ENCODE results near the gene NCL. TPM values are rescaled to one million over a fixed set of nuclear protein-coding genes. Genes with fewer than 3 reads are reported as not detected.
A peak's percentile ranks its signal among the peaks of the same experiment; 100 is the strongest.

The NCL gene, protein sequence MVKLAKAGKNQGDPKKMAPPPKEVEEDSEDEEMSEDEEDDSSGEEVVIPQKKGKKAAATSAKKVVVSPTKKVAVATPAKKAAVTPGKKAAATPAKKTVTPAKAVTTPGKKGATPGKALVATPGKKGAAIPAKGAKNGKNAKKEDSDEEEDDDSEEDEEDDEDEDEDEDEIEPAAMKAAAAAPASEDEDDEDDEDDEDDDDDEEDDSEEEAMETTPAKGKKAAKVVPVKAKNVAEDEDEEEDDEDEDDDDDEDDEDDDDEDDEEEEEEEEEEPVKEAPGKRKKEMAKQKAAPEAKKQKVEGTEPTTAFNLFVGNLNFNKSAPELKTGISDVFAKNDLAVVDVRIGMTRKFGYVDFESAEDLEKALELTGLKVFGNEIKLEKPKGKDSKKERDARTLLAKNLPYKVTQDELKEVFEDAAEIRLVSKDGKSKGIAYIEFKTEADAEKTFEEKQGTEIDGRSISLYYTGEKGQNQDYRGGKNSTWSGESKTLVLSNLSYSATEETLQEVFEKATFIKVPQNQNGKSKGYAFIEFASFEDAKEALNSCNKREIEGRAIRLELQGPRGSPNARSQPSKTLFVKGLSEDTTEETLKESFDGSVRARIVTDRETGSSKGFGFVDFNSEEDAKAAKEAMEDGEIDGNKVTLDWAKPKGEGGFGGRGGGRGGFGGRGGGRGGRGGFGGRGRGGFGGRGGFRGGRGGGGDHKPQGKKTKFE
- total RNA-seq: 100 to 1,000 TPM; 104 to 220 (median 175) TPM

DNA sequence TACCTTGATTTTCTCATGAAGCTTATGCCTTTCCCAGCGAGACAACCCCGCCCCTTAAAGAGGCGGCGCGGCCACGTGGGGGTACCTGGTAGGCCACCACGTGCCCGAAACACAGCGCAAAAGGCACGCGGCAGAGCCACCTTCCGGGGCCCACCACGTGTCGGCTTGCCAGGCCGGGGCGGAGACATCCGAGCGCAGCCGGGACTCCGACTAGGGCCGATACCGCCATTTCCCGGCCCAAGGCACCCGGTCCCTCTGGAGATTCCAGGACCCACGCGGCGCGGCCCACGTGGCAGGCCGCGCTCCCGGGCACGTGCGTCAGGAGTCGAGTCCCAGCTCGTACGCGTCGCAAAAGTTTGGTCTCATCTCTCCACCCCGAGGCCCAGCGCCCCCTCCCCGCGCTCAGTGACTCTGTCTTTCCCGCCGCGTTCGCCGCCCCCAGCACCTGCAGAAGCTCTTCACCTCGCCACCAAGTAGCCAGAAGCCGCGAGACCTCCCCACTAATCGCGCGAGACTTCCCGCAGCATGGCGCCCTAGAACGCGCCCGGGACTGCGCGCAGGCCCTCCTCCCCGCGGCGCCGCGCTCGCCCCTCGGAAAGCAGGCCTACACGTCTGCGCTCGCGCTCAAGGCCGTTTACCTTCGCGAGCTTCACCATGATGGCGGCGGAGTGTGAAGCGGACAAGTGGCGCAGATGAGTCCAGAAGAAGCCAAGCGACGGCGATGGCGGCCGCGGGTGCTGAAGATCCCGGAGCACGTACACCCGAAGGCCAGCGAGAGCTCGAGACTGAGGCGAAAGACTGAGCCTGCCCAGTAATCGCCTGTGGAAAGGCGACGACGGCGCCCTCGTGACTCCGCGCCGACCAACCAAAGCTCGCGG, at the start of gene NCL:
Gene NCL, minus strand, starts transcription at position 787 of the 878 bp plus-strand sequence. Its CDS starts 131 bp downstream, at position 656.
- peaks cover 5 to 56% (median 26%) of the 10 kb centered on the region in 3 donors for H3K4me1 ChIP-seq
- intact Hi-C loops (cut with DNase I): no loop called here
- WGBS, 2 donors: 0% methylated on average over 6 to 8 of the region's 102 CpGs

DNA sequence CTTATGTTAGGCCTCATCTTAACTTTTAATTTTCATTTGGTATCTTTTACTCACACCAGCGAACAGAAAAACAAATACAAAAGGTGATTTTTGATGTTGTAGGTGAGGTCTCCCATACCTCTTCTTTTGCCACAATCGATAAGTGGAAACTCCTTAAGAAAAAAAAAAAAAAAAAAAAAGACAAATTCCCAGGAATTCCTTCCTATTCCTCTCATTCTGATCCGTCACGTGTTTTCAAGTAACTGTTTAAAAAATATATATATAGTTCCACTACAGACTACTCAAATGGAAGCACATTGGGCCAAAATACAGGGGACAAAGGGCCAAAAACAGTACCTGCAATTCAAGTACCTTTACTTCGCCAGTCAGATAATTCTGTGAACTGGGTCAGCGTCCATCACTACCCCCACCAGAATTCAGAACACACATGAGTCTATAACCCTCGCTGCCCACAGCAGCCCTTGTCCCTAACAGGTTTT, 49.5 kb upstream of the NCL start:
- Histone ChIP-seq H3K4me3 (peak overlapping the region; percentile 59 to 85 (median 76)), H3K4me1 (peaks cover 0 to 27% (median 5%) of the 10 kb centered on the region in 3 donors), H3K27me3 (no peaks in the 10 kb centered on the region), H3K27ac (peak overlapping the region; percentile 83 to 94 (median 89)), H3K9me3 (no peaks in the 10 kb centered on the region), H3K36me3 (no peaks in the 10 kb centered on the region)
- no peak for DNase-seq
- intact Hi-C loops (cut with DNase I): no loop called here
- WGBS, 2 donors: 9 to 20% methylated on average over 6 to 7 of the region's 7 CpGs
- TF ChIP-seq POLR2A (IDR thresholded peaks at IDR 0.05): no peak
- TF ChIP-seq, protein P1, sequence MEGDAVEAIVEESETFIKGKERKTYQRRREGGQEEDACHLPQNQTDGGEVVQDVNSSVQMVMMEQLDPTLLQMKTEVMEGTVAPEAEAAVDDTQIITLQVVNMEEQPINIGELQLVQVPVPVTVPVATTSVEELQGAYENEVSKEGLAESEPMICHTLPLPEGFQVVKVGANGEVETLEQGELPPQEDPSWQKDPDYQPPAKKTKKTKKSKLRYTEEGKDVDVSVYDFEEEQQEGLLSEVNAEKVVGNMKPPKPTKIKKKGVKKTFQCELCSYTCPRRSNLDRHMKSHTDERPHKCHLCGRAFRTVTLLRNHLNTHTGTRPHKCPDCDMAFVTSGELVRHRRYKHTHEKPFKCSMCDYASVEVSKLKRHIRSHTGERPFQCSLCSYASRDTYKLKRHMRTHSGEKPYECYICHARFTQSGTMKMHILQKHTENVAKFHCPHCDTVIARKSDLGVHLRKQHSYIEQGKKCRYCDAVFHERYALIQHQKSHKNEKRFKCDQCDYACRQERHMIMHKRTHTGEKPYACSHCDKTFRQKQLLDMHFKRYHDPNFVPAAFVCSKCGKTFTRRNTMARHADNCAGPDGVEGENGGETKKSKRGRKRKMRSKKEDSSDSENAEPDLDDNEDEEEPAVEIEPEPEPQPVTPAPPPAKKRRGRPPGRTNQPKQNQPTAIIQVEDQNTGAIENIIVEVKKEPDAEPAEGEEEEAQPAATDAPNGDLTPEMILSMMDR (IDR thresholded peaks at IDR 0.05): no peak

More for the DNA sequence above, at the start of gene NCL:
- H3K9me3 ChIP-seq: no peaks in the 10 kb centered on the region
- H3K27me3 ChIP-seq: no peaks in the 10 kb centered on the region
- TF ChIP-seq POLR2A (IDR thresholded peaks at IDR 0.05): peak in 3 of 4 donors; percentile 62 to 99 (median 97)
- TF ChIP-seq, protein P1 (IDR thresholded peaks at IDR 0.05): no peak
- peak within 1 kb of the TSS; percentile 91 to 99 (median 98) for H3K27ac ChIP-seq
- H3K4me3 ChIP-seq: peak within 1 kb of the TSS; percentile 70 to 96 (median 83)
- DNase-seq: peak; percentile 79
- peaks cover 27 to 42% (median 35%) of the 10 kb centered on the region in 3 donors for H3K36me3 ChIP-seq

DNA sequence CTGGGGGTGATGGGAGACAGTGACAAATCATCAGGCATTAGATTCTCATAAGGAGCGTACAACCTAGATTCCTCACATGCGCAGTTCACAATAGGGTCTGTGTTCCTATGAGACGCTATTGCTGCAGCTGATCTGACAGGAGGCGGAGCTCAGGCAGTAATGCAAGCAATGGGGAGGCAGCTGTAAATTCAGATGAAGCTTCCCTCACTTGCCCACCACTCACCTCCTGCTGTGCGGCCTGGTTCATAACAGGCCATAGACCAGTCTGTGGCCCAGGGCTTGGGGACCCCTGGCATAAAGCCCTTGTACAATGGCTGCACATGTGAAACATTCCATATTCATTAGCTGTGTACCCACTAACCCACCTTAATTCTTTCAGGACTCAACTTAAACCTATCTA, 47.9 kb upstream of the NCL start:
- no peak for TF ChIP-seq POLR2A (IDR thresholded peaks at IDR 0.05)
- TF ChIP-seq, protein P1 (IDR thresholded peaks at IDR 0.05): no peak
- H3K4me1 ChIP-seq: peaks cover 0 to 27% (median 5%) of the 10 kb centered on the region in 3 donors
- 75 to 81% methylated on average over 4 to 5 of the region's 5 CpGs for WGBS, 2 donors
- DNase-seq: no peak
- no peak overlapping the region for H3K4me3 ChIP-seq
- no peaks in the 10 kb centered on the region for H3K36me3 ChIP-seq
- peak overlapping the region in 1 of 4 donors; percentile 19 for H3K27ac ChIP-seq
- H3K27me3 ChIP-seq: no peaks in the 10 kb centered on the region
- no peaks in the 10 kb centered on the region for H3K9me3 ChIP-seq
- intact Hi-C loops (cut with DNase I): no loop called here

DNA sequence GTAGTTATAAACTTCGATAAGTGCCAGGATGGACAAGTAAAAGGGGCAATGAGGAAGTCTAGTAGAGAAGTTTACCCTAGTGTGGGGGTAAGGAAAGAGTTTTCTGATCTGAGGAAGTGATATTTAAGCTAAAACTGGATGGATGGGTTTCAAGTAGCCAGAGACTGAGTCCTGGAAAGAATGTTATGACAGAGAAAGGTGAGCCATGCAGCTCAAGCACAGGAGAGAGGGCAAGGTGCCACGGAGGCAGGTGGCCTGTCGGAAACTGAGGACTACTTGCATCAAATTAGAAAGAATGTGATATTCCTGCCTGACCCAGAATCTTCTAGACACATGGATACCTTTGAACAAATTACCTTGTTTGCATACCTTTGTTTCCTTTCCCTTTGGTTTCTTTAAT, 39.5 kb upstream of the NCL start:
- Histone ChIP-seq H3K36me3 (no peaks in the 10 kb centered on the region), H3K27me3 (no peaks in the 10 kb centered on the region), H3K27ac (no peak overlapping the region), H3K4me1 (no peaks in the 10 kb centered on the region), H3K4me3 (no peak overlapping the region), H3K9me3 (no peaks in the 10 kb centered on the region)
- TF ChIP-seq, protein P1 (IDR thresholded peaks at IDR 0.05): no peak
- TF ChIP-seq POLR2A (IDR thresholded peaks at IDR 0.05): no peak
- no peak for DNase-seq
- WGBS, 2 donors: 81 to 85% methylated on average over 3 of the region's 3 CpGs
- intact Hi-C loops (cut with DNase I): no loop called here

Measured in esophagus squamous epithelium (tissue), 5 donors.